Mononuclear cell (primary cell): ENCODE results near the gene ZNF579. TPM values are rescaled to one million over a fixed set of nuclear protein-coding genes. Genes with fewer than 3 reads are reported as not detected.
"Not testable (repeated sequence)": the region's sequence is repeated elsewhere in the genome, so short reads cannot be mapped to it uniquely, and the experiment has no call there.

ENCODE experiments used
- H3K27me3 ChIP-seq: 2 replicates; pipeline ENCODE4 v1.6.0; 2011; ENCODE audit warnings: low read length, control low read depth; ENCODE audit not compliant: insufficient read depth
- H3K4me1 ChIP-seq: 2 replicates; pipeline ENCODE4 v1.5.1; 2011; ENCODE audit warnings: mild to moderate bottlenecking, low read length, control low read depth; ENCODE audit not compliant: insufficient read depth
- H3K4me3 ChIP-seq: 2 replicates; pipeline ENCODE4 v1.5.1; 2011; ENCODE audit warnings: mild to moderate bottlenecking, low read length, moderate library complexity
- H3K9me3 ChIP-seq: 2 replicates; pipeline ENCODE4 v1.5.1; 2011; ENCODE audit warnings: low read depth, mild to moderate bottlenecking, control low read depth, low read length
- total RNA-seq: library from RNA; depleted of rRNA; stranded (reverse); fragments of >200 nt; gene quantifications from one replicate; pipeline ENCODE4 v1.2.3, GENCODE V29; 2012

ZNF579 gene
- total RNA-seq, 1 donor: 2.7 TPM

GRCh38 chr19:55535965-55536350 is 44.7 kb downstream of the ZNF579 start:
- Histone ChIP-seq H3K4me1 (no peaks in the 10 kb centered on the region), H3K9me3 (no peaks in the 10 kb centered on the region), H3K27me3 (no peaks in the 10 kb centered on the region), H3K4me3 (no peak overlapping the region)

GRCh38 chr19:55535173-55535964 is 45.3 kb downstream of the ZNF579 start:
- Histone ChIP-seq H3K9me3 (no peaks in the 10 kb centered on the region), H3K4me3 (no peak overlapping the region), H3K4me1 (no peaks in the 10 kb centered on the region), H3K27me3 (no peaks in the 10 kb centered on the region)

- not testable (repeated sequence) for H3K27me3 ChIP-seq, H3K4me1 ChIP-seq, H3K9me3 ChIP-seq, H3K4me3 ChIP-seq
Measured at GRCh38 chr19:55534280-55534679, 46.4 kb downstream of the ZNF579 start.

GRCh38 chr19:55530996-55531395 is 49.7 kb downstream of the ZNF579 start:
- no peaks in the 10 kb centered on the region for H3K27me3 ChIP-seq
- H3K4me3 ChIP-seq: no peak overlapping the region
- H3K4me1 ChIP-seq: no peaks in the 10 kb centered on the region
- no peaks in the 10 kb centered on the region for H3K9me3 ChIP-seq

GRCh38 chr19:55529636-55530234 is 50.9 kb downstream of the ZNF579 start:
- H3K9me3 ChIP-seq: no peaks in the 10 kb centered on the region
- H3K27me3 ChIP-seq: no peaks in the 10 kb centered on the region
- no peak overlapping the region for H3K4me3 ChIP-seq
- H3K4me1 ChIP-seq: no peaks in the 10 kb centered on the region

- H3K4me1 ChIP-seq: no peaks in the 10 kb centered on the region
- no peaks in the 10 kb centered on the region for H3K9me3 ChIP-seq
- no peak overlapping the region for H3K4me3 ChIP-seq
Measured at GRCh38 chr19:55528030-55528803, 52.4 kb downstream of the ZNF579 start.

GRCh38 chr19:55527197-55528029 is 53.2 kb downstream of the ZNF579 start:
- Histone ChIP-seq H3K4me3 (no peak overlapping the region), H3K27me3 (no peaks in the 10 kb centered on the region), H3K4me1 (no peaks in the 10 kb centered on the region), H3K9me3 (no peaks in the 10 kb centered on the region)

More at GRCh38 chr19:55528030-55528803, 52.4 kb downstream of the ZNF579 start:
- no peaks in the 10 kb centered on the region for H3K27me3 ChIP-seq

Other genes starting within 250 kb of the ZNF579 start
- 14.3 TPM for gene KMT5C, start 241.0 kb downstream of the ZNF579 start, total RNA-seq
- gene COX6B2, start 226.1 kb downstream of the ZNF579 start, total RNA-seq: not detected
- not detected for gene GARIN5B, start 217.6 kb downstream of the ZNF579 start, total RNA-seq
- gene IL11, start 210.4 kb downstream of the ZNF579 start, total RNA-seq: 0.10 TPM
- gene TMEM190, start 204.0 kb downstream of the ZNF579 start, total RNA-seq: not detected
- 1.9 TPM for gene TMEM238, start 196.6 kb downstream of the ZNF579 start, total RNA-seq
- 605 TPM for gene RPL28, start 194.9 kb downstream of the ZNF579 start, total RNA-seq
- gene UBE2S, start 173.1 kb downstream of the ZNF579 start, total RNA-seq: 20.7 TPM
- not detected for gene SHISA7, start 137.5 kb downstream of the ZNF579 start, total RNA-seq
- 4.5 TPM for gene ISOC2, start 119.2 kb downstream of the ZNF579 start, total RNA-seq
- gene C19orf85, start 116.1 kb downstream of the ZNF579 start, total RNA-seq: not detected
- gene ZNF628, start 104.2 kb downstream of the ZNF579 start, total RNA-seq: 3.5 TPM
- 1.9 TPM for gene NAT14, start 95.7 kb downstream of the ZNF579 start, total RNA-seq
- gene SSC5D, start 92.4 kb downstream of the ZNF579 start, total RNA-seq: 0.10 TPM
- not detected for gene SBK2, start 43.7 kb downstream of the ZNF579 start, total RNA-seq
- gene SBK3, start 35.3 kb downstream of the ZNF579 start, total RNA-seq: not detected
- gene FIZ1, start 18.7 kb upstream of the ZNF579 start, total RNA-seq: 2.2 TPM
- 9.6 TPM for gene ZNF524, start 19.4 kb upstream of the ZNF579 start, total RNA-seq
- 3.3 TPM for gene ZNF865, start 24.8 kb upstream of the ZNF579 start, total RNA-seq
- gene ZNF784, start 43.7 kb upstream of the ZNF579 start, total RNA-seq: 6.3 TPM
- gene ZNF580, start 60.2 kb upstream of the ZNF579 start, total RNA-seq: 14.4 TPM
- 19.0 TPM for gene ZNF581, start 62.8 kb upstream of the ZNF579 start, total RNA-seq
- gene CCDC106, start 67.4 kb upstream of the ZNF579 start, total RNA-seq: 1.9 TPM
- gene U2AF2, start 74.2 kb upstream of the ZNF579 start, total RNA-seq: 55.6 TPM
- gene EPN1, start 94.4 kb upstream of the ZNF579 start, total RNA-seq: 23.5 TPM
- gene NLRP9, start 157.6 kb upstream of the ZNF579 start, total RNA-seq: not detected
- not detected for gene RFPL4A, start 178.2 kb upstream of the ZNF579 start, total RNA-seq
- not detected for gene RFPL4AL1, start 188.3 kb upstream of the ZNF579 start, total RNA-seq